Ishikawa (cell line): ENCODE results near the gene ZNF618.

ENCODE experiments used
- CREB1 ChIP-seq: IDR thresholded peaks from 2 replicates; pipeline ENCODE4 v1.6.1; 2012; ENCODE audit warnings: low read depth
- EGR1 ChIP-seq: IDR thresholded peaks from 2 replicates; pipeline ENCODE4 v1.6.1; 2012
- EP300 ChIP-seq: IDR thresholded peaks from 2 replicates; pipeline ENCODE4 v1.6.1; 2012; ENCODE audit warnings: borderline replicate concordance
- RAD21 ChIP-seq: IDR thresholded peaks from 2 replicates; pipeline ENCODE4 v1.6.1; 2012; ENCODE audit warnings: low read depth
- REST ChIP-seq: IDR thresholded peaks from 2 replicates; pipeline ENCODE4 v1.6.1; 2012; ENCODE audit warnings: low read depth, mild to moderate bottlenecking
- TAF1 ChIP-seq: IDR thresholded peaks from 2 replicates; pipeline ENCODE4 v1.6.1; 2012; ENCODE audit warnings: low read depth, mild to moderate bottlenecking
- TEAD4 ChIP-seq: IDR thresholded peaks from 2 replicates; pipeline ENCODE4 v1.6.1; 2012
- YY1 ChIP-seq: IDR thresholded peaks from 2 replicates; pipeline ENCODE4 v1.6.1; 2012; ENCODE audit warnings: low read depth

- TF ChIP-seq TAF1 (no peak), REST (no peak), RAD21 (no peak), TEAD4 (no peak), EP300 (no peak), YY1 (no peak), EGR1 (no peak), CREB1 (no peak)
Measured at GRCh38 chr9:113906411-113907110, 30.5 kb downstream of the ZNF618 start.
